HepG2 (cell line): ENCODE measurements around the gene MYL3. TPM values are rescaled to one million over a fixed set of nuclear protein-coding genes. Genes with fewer than 3 reads are reported as not detected.

Source experiments
- ATAC-seq: fragments of 200-7000 bp; cut with Tn5 transposase; 3 replicates; pipeline ENCODE4 v1.9.1; 2020; ENCODE audit warnings: mild to moderate bottlenecking, moderate library complexity
- BruUV-seq: library from RNA; stranded (reverse); fragments of 400-500 nt; replicated peaks from 2 replicates; lab custom pipeline; 2021; lab: Mats Ljungman, UMichigan
- CTCF ChIA-PET: fragments of 300-600 bp; formaldehyde crosslinking; extraction: SDS; loops from one replicate; lab custom pipeline; 2021; ENCODE audit warnings: low total read pairs, inconsistent platforms, low intra/inter-chr PET ratio; lab: Yijun Ruan, JAX
- POLR2A ChIA-PET: fragments of 350-600 bp; sonication (Branson Sonifier 250); formaldehyde crosslinking; loops from one replicate; lab custom pipeline; 2020; ENCODE audit warnings: antibody characterized with exemption, inconsistent platforms; lab: Yijun Ruan, JAX
- DNase-seq: peaks from one replicate; pipeline ENCODE4 v3.0.0-alpha.2; 2015; ENCODE audit warnings: low spot score
- FAIRE-seq: peaks from 3 replicates; lab custom pipeline; 2011; peaks lifted over from hg19 to GRCh38; lab: Jason Lieb, UNC
- H2AFZ ChIP-seq: one replicate; pipeline ENCODE4 v1.6.1; 2011; ENCODE audit warnings: low read length, inconsistent platforms
- H3K27ac ChIP-seq: fragments of 300-600 bp; 3 replicates; pipeline ENCODE4 v1.8.0; 2011; ENCODE audit warnings: mixed run types, mild to moderate bottlenecking, mixed read lengths, low read length, inconsistent platforms; ENCODE audit not compliant: insufficient read depth; ENCODE audit errors: extremely low read length
- H3K27me3 ChIP-seq, 2 experiments: fragments of 200-600 bp in 1 of 2; 2 replicates in 1 of 2; 3 replicates in 1 of 2; pipeline versions ENCODE4 v1.6.0 to v1.8.0; 2011; ENCODE audit warnings: low read length in 2 of 2, mild to moderate bottlenecking in 2 of 2, moderate library complexity in 2 of 2, inconsistent platforms in 1 of 2; ENCODE audit not compliant: insufficient read depth in 2 of 2, control insufficient read depth in 1 of 2
- H3K36me3 ChIP-seq, 2 experiments: fragments of 200-600 bp in 1 of 2; replicated peaks in 1 of 2; 2 replicates in 1 of 2; 3 replicates in 1 of 2; pipeline versions ENCODE4 v1.5.1 to v1.8.0; 2011; ENCODE audit warnings: low read length in 2 of 2, inconsistent platforms in 1 of 2; ENCODE audit not compliant: insufficient read depth in 2 of 2, control insufficient read depth in 1 of 2
- H3K4me1 ChIP-seq: 2 replicates; pipeline ENCODE4 v1.5.1; 2012; ENCODE audit warnings: low read length, inconsistent platforms; ENCODE audit not compliant: insufficient read depth
- H3K4me2 ChIP-seq: 2 replicates; pipeline ENCODE4 v1.6.0; 2011; ENCODE audit warnings: low read depth, low read length, inconsistent platforms
- H3K4me3 ChIP-seq, 3 experiments: fragments of 200-600 bp in 1 of 3; sonication (generic), shearing (Covaris generic) in 1 of 3; replicated peaks in 1 of 3; 2 replicates each; pipeline ENCODE4 v1.5.1; 2011 to 2016; ENCODE audit warnings: low read length in 3 of 3, inconsistent platforms in 2 of 3, low read depth in 2 of 3, mild to moderate bottlenecking in 2 of 3, control low read depth in 1 of 3, mixed read lengths in 1 of 3; ENCODE audit not compliant: insufficient read depth in 1 of 3
- H3K79me2 ChIP-seq: one replicate; pipeline ENCODE4 v1.6.1; 2011; ENCODE audit warnings: low read length, inconsistent platforms; ENCODE audit not compliant: insufficient read depth
- H3K9ac ChIP-seq: 2 replicates; pipeline ENCODE4 v1.6.0; 2011; ENCODE audit warnings: mild to moderate bottlenecking, low read depth, low read length, inconsistent platforms; ENCODE audit not compliant: insufficient read depth
- H3K9me3 ChIP-seq: 2 replicates; pipeline ENCODE4 v1.5.1; 2012; ENCODE audit warnings: mild to moderate bottlenecking, low read length
- H4K20me1 ChIP-seq: 2 replicates; pipeline ENCODE4 v1.6.0; 2011; ENCODE audit warnings: inconsistent platforms, mild to moderate bottlenecking, low read length, moderate library complexity; ENCODE audit not compliant: insufficient read depth
- HOXA5 ChIP-seq: sonication (generic); formaldehyde crosslinking; IDR thresholded peaks from 2 replicates; pipeline ENCODE4 v1.4.0; 2020; ENCODE audit warnings: missing genetic modification reagents
- KDM5A ChIP-seq: fragments of 200-600 bp; sonication (generic); IDR thresholded peaks from 2 replicates; pipeline ENCODE4 v1.7.0; 2018; ENCODE audit warnings: antibody characterized with exemption, mild to moderate bottlenecking, low read length, borderline replicate concordance
- KLF9 ChIP-seq: IDR thresholded peaks from 2 replicates; pipeline ENCODE4 v1.6.1; 2016; ENCODE audit warnings: low read depth
- ZFX ChIP-seq: sonication (generic); formaldehyde crosslinking; IDR thresholded peaks from 2 replicates; pipeline ENCODE4 v1.4.0; 2020; ENCODE audit warnings: mild to moderate bottlenecking, low read depth, missing genetic modification reagents, moderate library complexity
- ZNF251 ChIP-seq: sonication (generic); formaldehyde crosslinking; IDR thresholded peaks from 2 replicates; pipeline ENCODE4 v1.9.0; 2021; ENCODE audit warnings: mild to moderate bottlenecking, missing genetic modification reagents
- ZNF362 ChIP-seq: sonication (generic); formaldehyde crosslinking; IDR thresholded peaks from 2 replicates; pipeline ENCODE4 v1.4.0; 2020; ENCODE audit warnings: missing genetic modification reagents, mild to moderate bottlenecking, borderline replicate concordance
- ZNF572 ChIP-seq: sonication (generic); formaldehyde crosslinking; IDR thresholded peaks from 2 replicates; pipeline ENCODE4 v1.5.1; 2020; ENCODE audit warnings: mild to moderate bottlenecking, missing genetic modification reagents
- ZNF782 ChIP-seq: sonication (generic); formaldehyde crosslinking; IDR thresholded peaks from 2 replicates; pipeline ENCODE4 v1.4.0; 2020; ENCODE audit warnings: missing genetic modification reagents, mild to moderate bottlenecking, borderline replicate concordance
- WGBS: methylation state at CpG from one replicate; pipeline ENCODE4 v1.1.6; 2017; ENCODE audit warnings: low lambda C conversion rate; 5-methylcytosine and 5-hydroxymethylcytosine counted together
- in situ Hi-C: cut with HindIII; loops from 2 replicates; pipeline ENCODE4 v1.10.0; 2017; ENCODE audit warnings: low pct_unique_long_range_greater_than_20kb; ENCODE audit not compliant: extremely low pct_ligation_motif_present
- intact Hi-C: fragments of 100-400 bp; cut with micrococcal nuclease; formaldehyde crosslinking; loops from one replicate; pipeline ENCODE4 v1.10.0; 2022; ENCODE audit not compliant: unreplicated experiment
- polyA plus RNA-seq, 8 experiments: library from polyadenylated mRNA; depleted of rRNA in 3 of 8; stranded (reverse) in 7 of 8; unstranded in 1 of 8; fragments of >200 nt; fragmentation: Illumina TruSeq in 4 of 8; extraction: Trizol in 4 of 8; gene quantifications; 2 replicates each; pipeline versions ENCODE4 v1.2.1 to v1.2.3, GENCODE V29; 2011 to 2016; ENCODE audit warnings: low read depth in 4 of 8, missing spikeins in 1 of 8, mixed read lengths in 1 of 8; ENCODE audit not compliant: insufficient read depth in 1 of 8
- total RNA-seq, 5 experiments: library from RNA; depleted of rRNA; stranded (reverse); fragments of >200 nt; fragmentation: Illumina TruSeq; extraction: Trizol; gene quantifications; 2 replicates each; pipeline ENCODE4 v1.2.3, GENCODE V29; 2016; ENCODE audit warnings: low read depth in 1 of 5
- TF ChIP-seq, protein P1 (sequence below): fragments of 450-650 bp; IDR thresholded peaks from 2 replicates; pipeline ENCODE4 v1.6.1; 2016
- TF ChIP-seq, protein P2 (sequence below): sonication (generic); formaldehyde crosslinking; IDR thresholded peaks from 2 replicates; pipeline ENCODE4 v1.5.1; 2020; ENCODE audit warnings: mild to moderate bottlenecking, missing genetic modification reagents, moderate library complexity
- TF ChIP-seq, protein P3 (sequence below): IDR thresholded peaks from 2 replicates; pipeline ENCODE4 v1.6.1; 2012; ENCODE audit warnings: inconsistent platforms

Gene MYL3
- total and polyA plus RNA-seq, 2 of the 13 experiments (the other 11 are each of a cell fraction or from before 2014, with no cell fraction given) = not detected

DNA sequence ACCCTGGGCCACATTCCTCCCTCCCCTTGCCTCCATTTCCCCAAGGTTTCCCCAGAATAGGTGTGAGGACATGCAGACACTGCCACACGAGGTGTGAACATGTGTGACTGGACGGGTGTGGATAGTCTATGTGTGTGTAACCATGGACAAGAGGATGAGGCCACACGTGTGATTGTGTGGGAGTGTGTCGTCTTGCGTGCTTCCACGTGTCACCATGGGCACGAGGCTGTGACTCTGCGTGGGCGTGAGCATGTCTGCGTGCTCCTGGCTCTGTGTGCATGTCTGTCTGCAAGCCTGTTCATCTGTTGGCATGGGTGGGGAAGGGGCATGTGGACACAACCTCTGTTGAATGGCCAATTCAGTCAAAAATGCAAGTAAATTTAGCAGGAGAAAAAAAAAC, 6.2 kb upstream of the MYL3 start:
- intact Hi-C loops = no loop called here
- H3K36me3 ChIP-seq = no peaks in the 10 kb centered on the region
- TF ChIP-seq KDM5A (no peak), KLF9 (CRISPR knock-in tag) (no peak), ZNF251 (CRISPR knock-in tag) (0 out of 2 replicates have a peak, but pooled peaks have one; percentile 46), ZNF362 (0 out of 2 replicates have a peak, but pooled peaks have one; percentile 16), ZNF572 (CRISPR knock-in tag) (0 out of 2 replicates have a peak, but pooled peaks have one; percentile 57), ZFX (CRISPR knock-in tag) (peak; percentile 36; the same call in 1 of the 2 replicates), HOXA5 (CRISPR knock-in tag) (no peak), ZNF782 (CRISPR knock-in tag) (peak; percentile 58; the same call in 1 of the 2 replicates)
- TF ChIP-seq, protein P1, sequence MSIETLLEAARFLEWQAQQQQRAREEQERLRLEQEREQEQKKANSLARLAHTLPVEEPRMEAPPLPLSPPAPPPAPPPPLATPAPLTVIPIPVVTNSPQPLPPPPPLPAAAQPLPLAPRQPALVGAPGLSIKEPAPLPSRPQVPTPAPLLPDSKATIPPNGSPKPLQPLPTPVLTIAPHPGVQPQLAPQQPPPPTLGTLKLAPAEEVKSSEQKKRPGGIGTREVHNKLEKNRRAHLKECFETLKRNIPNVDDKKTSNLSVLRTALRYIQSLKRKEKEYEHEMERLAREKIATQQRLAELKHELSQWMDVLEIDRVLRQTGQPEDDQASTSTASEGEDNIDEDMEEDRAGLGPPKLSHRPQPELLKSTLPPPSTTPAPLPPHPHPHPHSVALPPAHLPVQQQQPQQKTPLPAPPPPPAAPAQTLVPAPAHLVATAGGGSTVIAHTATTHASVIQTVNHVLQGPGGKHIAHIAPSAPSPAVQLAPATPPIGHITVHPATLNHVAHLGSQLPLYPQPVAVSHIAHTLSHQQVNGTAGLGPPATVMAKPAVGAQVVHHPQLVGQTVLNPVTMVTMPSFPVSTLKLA = peak; percentile 82
- TF ChIP-seq, protein P2, sequence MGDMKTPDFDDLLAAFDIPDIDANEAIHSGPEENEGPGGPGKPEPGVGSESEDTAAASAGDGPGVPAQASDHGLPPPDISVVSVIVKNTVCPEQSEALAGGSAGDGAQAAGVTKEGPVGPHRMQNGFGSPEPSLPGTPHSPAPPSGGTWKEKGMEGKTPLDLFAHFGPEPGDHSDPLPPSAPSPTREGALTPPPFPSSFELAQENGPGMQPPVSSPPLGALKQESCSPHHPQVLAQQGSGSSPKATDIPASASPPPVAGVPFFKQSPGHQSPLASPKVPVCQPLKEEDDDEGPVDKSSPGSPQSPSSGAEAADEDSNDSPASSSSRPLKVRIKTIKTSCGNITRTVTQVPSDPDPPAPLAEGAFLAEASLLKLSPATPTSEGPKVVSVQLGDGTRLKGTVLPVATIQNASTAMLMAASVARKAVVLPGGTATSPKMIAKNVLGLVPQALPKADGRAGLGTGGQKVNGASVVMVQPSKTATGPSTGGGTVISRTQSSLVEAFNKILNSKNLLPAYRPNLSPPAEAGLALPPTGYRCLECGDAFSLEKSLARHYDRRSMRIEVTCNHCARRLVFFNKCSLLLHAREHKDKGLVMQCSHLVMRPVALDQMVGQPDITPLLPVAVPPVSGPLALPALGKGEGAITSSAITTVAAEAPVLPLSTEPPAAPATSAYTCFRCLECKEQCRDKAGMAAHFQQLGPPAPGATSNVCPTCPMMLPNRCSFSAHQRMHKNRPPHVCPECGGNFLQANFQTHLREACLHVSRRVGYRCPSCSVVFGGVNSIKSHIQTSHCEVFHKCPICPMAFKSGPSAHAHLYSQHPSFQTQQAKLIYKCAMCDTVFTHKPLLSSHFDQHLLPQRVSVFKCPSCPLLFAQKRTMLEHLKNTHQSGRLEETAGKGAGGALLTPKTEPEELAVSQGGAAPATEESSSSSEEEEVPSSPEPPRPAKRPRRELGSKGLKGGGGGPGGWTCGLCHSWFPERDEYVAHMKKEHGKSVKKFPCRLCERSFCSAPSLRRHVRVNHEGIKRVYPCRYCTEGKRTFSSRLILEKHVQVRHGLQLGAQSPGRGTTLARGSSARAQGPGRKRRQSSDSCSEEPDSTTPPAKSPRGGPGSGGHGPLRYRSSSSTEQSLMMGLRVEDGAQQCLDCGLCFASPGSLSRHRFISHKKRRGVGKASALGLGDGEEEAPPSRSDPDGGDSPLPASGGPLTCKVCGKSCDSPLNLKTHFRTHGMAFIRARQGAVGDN (CRISPR knock-in tag) = peak; percentile 39; the same call in 1 of the 2 replicates
- TF ChIP-seq, protein P3, sequence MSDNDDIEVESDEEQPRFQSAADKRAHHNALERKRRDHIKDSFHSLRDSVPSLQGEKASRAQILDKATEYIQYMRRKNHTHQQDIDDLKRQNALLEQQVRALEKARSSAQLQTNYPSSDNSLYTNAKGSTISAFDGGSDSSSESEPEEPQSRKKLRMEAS = 0 out of 2 replicates have a peak, but pooled peaks have one; percentile 36
- CTCF ChIA-PET = no interaction called here
- H3K4me3 ChIP-seq = no peak overlapping the region
- H2AFZ ChIP-seq = no peak overlapping the region
- H3K4me2 ChIP-seq = peak overlapping the region; percentile 44; the same call in 1 of the 2 replicates
- H4K20me1 ChIP-seq = no peaks in the 10 kb centered on the region
- H3K9me3 ChIP-seq = no peaks in the 10 kb centered on the region
- H3K9ac ChIP-seq = no peak overlapping the region
- in situ Hi-C loops = loop anchor here (5.0 kb wide), 1 partner anchor 38 kb away; no protein-coding TSS in a partner anchor
- WGBS = 49% methylated on average over 9 of the region's 10 CpGs
- no peak for ATAC-seq
- H3K27me3 ChIP-seq = peaks cover 4 to 36% of the 10 kb centered on the region in 2 experiments; a peak in 4 of 5 replicates
- no peaks in the 10 kb centered on the region for H3K79me2 ChIP-seq
- BruUV-seq = no TSS peak
- FAIRE-seq = no peak
- no peak overlapping the region for H3K27ac ChIP-seq
- H3K4me1 ChIP-seq = peaks cover 32% of the 10 kb centered on the region
- POLR2A ChIA-PET = no interaction called here
- no peak for DNase-seq
